PC-3 (cell line): ENCODE results near the gene MRI1. TPM values are rescaled to one million over a fixed set of nuclear protein-coding genes. Genes with fewer than 3 reads are reported as not detected.

Experiments
- ATAC-seq: fragments of 200-7000 bp; cut with Tn5 transposase; 2 replicates; pipeline ENCODE4 v1.9.1; 2020; ENCODE audit warnings: mild to moderate bottlenecking, moderate library complexity
- BruUV-seq: library from RNA; stranded (reverse); fragments of 400-500 nt; replicated peaks from 2 replicates; lab custom pipeline; 2021; lab: Mats Ljungman, UMichigan
- CTCF ChIA-PET: fragments of 300-600 bp; sonication (Branson Sonifier 250); formaldehyde crosslinking; loops from one replicate; lab custom pipeline; 2022; ENCODE audit warnings: antibody characterized with exemption; lab: Charles Lee
- POLR2A ChIA-PET: fragments of 300-600 bp; sonication (Branson Sonifier 250); formaldehyde crosslinking; loops from one replicate; lab custom pipeline; 2022; ENCODE audit warnings: antibody characterized with exemption; ENCODE audit not compliant: unreplicated experiment; lab: Charles Lee
- DNase-seq: peaks from one replicate; pipeline ENCODE4 v3.0.0-alpha.2; 2015
- H2AFZ ChIP-seq: fragments of 300-600 bp; sonication (generic); 2 replicates; pipeline ENCODE4 v1.6.0; 2016; ENCODE audit warnings: antibody characterized with exemption, low read length
- H3F3A ChIP-seq: fragments of 300-600 bp; sonication (generic); one replicate; pipeline ENCODE4 v1.6.0; 2017; ENCODE audit warnings: antibody characterized with exemption, low read length, control low read depth, mild to moderate bottlenecking; ENCODE audit not compliant: unreplicated experiment
- H3K27ac ChIP-seq: fragments of 300-600 bp; sonication (generic); 2 replicates; pipeline ENCODE4 v1.5.1; 2016; ENCODE audit warnings: mild to moderate bottlenecking, low read length
- H3K27me3 ChIP-seq: fragments of 300-600 bp; sonication (generic); 2 replicates; pipeline ENCODE4 v1.6.1; 2016; ENCODE audit warnings: low read length, mixed read lengths
- H3K36me3 ChIP-seq: fragments of 300-600 bp; sonication (generic); 2 replicates; pipeline ENCODE4 v1.6.1; 2016; ENCODE audit warnings: low read depth, mixed run types, low read length, mixed read lengths
- H3K4me1 ChIP-seq: fragments of 300-600 bp; sonication (generic); 2 replicates; pipeline ENCODE4 v1.5.1; 2016; ENCODE audit warnings: low read length; ENCODE audit not compliant: insufficient read depth
- H3K4me2 ChIP-seq: fragments of 300-600 bp; sonication (generic); 2 replicates; pipeline ENCODE4 v1.6.0; 2016; ENCODE audit warnings: low read length
- H3K4me3 ChIP-seq: fragments of 300-600 bp; sonication (generic); 2 replicates; pipeline ENCODE4 v1.5.1; 2016; ENCODE audit warnings: mild to moderate bottlenecking, low read length, mixed read lengths
- H3K79me2 ChIP-seq: fragments of 300-600 bp; sonication (generic); 2 replicates; pipeline ENCODE4 v1.6.1; 2017; ENCODE audit warnings: low read length, mixed read lengths
- H3K9ac ChIP-seq: fragments of 300-600 bp; sonication (generic); 2 replicates; pipeline ENCODE4 v1.6.0; 2016; ENCODE audit warnings: mild to moderate bottlenecking, low read length
- H3K9me2 ChIP-seq: fragments of 300-600 bp; sonication (generic); replicated peaks from 2 replicates; pipeline ENCODE4 v1.6.1; 2016; ENCODE audit warnings: mixed run types, low read length, mixed read lengths
- H3K9me3 ChIP-seq: fragments of 300-600 bp; sonication (generic); 2 replicates; pipeline ENCODE4 v1.6.1; 2016; ENCODE audit warnings: low read length, mixed read lengths
- H4K20me1 ChIP-seq: fragments of 300-600 bp; sonication (generic); 2 replicates; pipeline ENCODE4 v1.6.1; 2016; ENCODE audit warnings: low read length, mixed read lengths
- EZH2 ChIP-seq: fragments of 300-600 bp; sonication (generic); IDR thresholded peaks from one replicate; pipeline ENCODE4 v1.6.1; 2017; ENCODE audit warnings: antibody characterized with exemption, mild to moderate bottlenecking, low read length; ENCODE audit not compliant: unreplicated experiment
- EZH2phosphoT487 ChIP-seq: fragments of 300-600 bp; sonication (generic); IDR thresholded peaks from 2 replicates; pipeline ENCODE4 v1.6.1; 2018; ENCODE audit warnings: mild to moderate bottlenecking, antibody characterized with exemption, low read length, borderline replicate concordance
- intact Hi-C: fragments of 100-400 bp; cut with micrococcal nuclease; formaldehyde crosslinking; loops from 2 replicates; pipeline ENCODE4 v1.9.0; 2023
- total RNA-seq: library from RNA; depleted of rRNA; stranded (reverse); fragments of >200 nt; gene quantifications from 2 replicates; pipeline ENCODE4 v1.2.3, GENCODE V29; 2014
- TF ChIP-seq, protein P1 (sequence below): fragments of 300-600 bp; sonication (generic); conservative IDR thresholded peaks from 2 replicates; pipeline ENCODE4 v1.5.1; 2017; ENCODE audit warnings: antibody characterized with exemption, low read depth, mild to moderate bottlenecking, low read length

The MRI1 gene
- total RNA-seq, 1 experiment from 2014 or later, result 85.2 TPM

DNA sequence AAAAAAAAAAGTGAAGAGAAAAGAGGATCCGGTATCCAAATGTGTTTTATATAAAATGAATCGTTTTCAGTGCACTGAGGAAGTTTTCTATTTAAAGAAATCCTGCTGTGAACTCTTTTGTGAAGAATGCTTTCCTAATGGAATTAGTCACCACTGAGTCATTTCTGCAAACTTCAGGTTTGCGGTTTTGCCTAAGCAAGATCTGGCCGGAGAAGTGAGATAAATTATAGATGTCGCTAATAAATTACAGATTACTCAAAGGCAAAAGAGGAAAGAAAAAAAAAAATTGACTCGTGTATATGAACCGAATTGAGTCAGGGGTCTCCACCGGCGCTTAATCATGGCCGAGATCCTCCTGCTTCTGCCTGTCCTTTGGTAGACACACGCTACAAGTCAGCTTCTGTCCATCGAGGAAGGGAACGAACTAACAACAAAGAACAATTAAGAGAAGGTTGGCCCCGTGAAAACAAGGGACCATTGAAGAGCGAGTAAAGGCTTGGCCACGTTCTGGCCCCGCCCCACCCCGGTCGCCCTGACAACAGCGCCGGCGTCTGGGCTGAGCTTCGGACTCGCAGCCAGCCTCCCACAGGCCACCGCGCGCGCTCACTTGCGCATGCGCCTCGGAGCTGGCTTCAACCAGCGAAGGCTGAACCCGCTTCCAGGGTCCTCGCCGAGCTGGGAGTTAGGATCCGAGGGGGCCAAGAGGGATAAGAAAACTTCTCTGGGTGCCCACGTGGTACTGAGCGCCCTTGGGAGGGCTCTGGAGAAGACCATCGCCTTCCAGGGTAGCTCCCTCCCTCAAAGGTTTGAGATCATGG, 33.0 kb upstream of the MRI1 start:
- peak overlapping the region; percentile 74 for H3K4me3 ChIP-seq
- H3K27me3 ChIP-seq, result no peaks in the 10 kb centered on the region
- H3F3A ChIP-seq, result peaks cover 7% of the 10 kb centered on the region
- ChIA-PET POLR2A (interaction anchor here (0.9 to 1.5 kb wide), 2 partner anchors 17 to 116 kb away, joined by 6 to 7 read pairs; a partner anchor contains a TSS), CTCF (interaction anchor here (0.6 kb wide), 1 partner anchor 14 kb away, joined by 3 read pairs; no protein-coding TSS in a partner anchor)
- intact Hi-C loops, result no loop called here
- H3K4me2 ChIP-seq, result peak overlapping the region; percentile 96
- TSS peak; percentile 97 for BruUV-seq
- peak overlapping the region; percentile 85 for H3K9ac ChIP-seq
- H3K9me2 ChIP-seq, result no peaks in the 10 kb centered on the region
- H3K27ac ChIP-seq, result peak overlapping the region; percentile 96
- no peaks in the 10 kb centered on the region for H4K20me1 ChIP-seq
- no peaks in the 10 kb centered on the region for H3K36me3 ChIP-seq
- peaks cover 7% of the 10 kb centered on the region for H3K79me2 ChIP-seq
- ATAC-seq (peak; percentile 98), DNase-seq (peak; percentile 99)
- TF ChIP-seq EZH2 (no peak), EZH2phosphoT487 (no peak)
- TF ChIP-seq, protein P1, sequence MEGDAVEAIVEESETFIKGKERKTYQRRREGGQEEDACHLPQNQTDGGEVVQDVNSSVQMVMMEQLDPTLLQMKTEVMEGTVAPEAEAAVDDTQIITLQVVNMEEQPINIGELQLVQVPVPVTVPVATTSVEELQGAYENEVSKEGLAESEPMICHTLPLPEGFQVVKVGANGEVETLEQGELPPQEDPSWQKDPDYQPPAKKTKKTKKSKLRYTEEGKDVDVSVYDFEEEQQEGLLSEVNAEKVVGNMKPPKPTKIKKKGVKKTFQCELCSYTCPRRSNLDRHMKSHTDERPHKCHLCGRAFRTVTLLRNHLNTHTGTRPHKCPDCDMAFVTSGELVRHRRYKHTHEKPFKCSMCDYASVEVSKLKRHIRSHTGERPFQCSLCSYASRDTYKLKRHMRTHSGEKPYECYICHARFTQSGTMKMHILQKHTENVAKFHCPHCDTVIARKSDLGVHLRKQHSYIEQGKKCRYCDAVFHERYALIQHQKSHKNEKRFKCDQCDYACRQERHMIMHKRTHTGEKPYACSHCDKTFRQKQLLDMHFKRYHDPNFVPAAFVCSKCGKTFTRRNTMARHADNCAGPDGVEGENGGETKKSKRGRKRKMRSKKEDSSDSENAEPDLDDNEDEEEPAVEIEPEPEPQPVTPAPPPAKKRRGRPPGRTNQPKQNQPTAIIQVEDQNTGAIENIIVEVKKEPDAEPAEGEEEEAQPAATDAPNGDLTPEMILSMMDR, result no peak
- peak overlapping the region; percentile 84 for H2AFZ ChIP-seq
- H3K4me1 ChIP-seq, result peaks cover 24% of the 10 kb centered on the region
- no peaks in the 10 kb centered on the region for H3K9me3 ChIP-seq

DNA sequence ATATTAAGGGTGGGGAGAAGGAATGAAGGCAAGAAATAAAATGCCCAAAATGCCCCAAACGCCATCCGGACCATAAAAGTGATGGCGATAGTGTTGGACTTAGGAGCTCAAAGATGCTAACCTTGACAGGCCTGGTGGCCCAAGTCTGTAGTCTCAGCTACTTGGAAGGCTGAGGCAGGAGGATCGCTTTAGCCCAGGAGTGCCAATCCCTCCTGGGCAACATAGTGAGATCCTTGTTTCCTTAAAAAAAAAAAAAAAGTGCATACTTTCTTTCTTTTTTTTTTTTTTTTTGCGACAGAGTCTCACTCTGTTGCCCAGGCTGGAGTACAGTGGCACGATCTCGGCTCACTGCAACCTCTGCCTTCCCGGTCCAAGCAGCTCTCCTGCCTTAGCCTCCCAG, 32.0 kb upstream of the MRI1 start:
- H4K20me1 ChIP-seq, result no peaks in the 10 kb centered on the region
- H3K27me3 ChIP-seq, result no peaks in the 10 kb centered on the region
- DNase-seq (no peak), ATAC-seq (no peak)
- no peak for TF ChIP-seq EZH2phosphoT487
- TF ChIP-seq, protein P1, result no peak
- no peak for TF ChIP-seq EZH2
- H3K9me2 ChIP-seq, result no peaks in the 10 kb centered on the region
- ChIA-PET POLR2A (interaction anchor here (0.7 to 1.5 kb wide), 3 partner anchors 16 to 132 kb away, joined by 6 to 10 read pairs (median 7); a partner anchor contains a TSS), CTCF (no interaction called here)
- peak overlapping the region; percentile 85; the same call in 1 of the 2 replicates for H3K9ac ChIP-seq
- no peaks in the 10 kb centered on the region for H3K9me3 ChIP-seq
- H3K4me1 ChIP-seq, result peaks cover 24% of the 10 kb centered on the region
- peak overlapping the region; percentile 96 for H3K4me2 ChIP-seq
- peaks cover 7% of the 10 kb centered on the region for H3F3A ChIP-seq
- H3K27ac ChIP-seq, result no peak overlapping the region
- H3K79me2 ChIP-seq, result peaks cover 7% of the 10 kb centered on the region
- no peak overlapping the region for H2AFZ ChIP-seq
- no TSS peak for BruUV-seq
- no peaks in the 10 kb centered on the region for H3K36me3 ChIP-seq
- intact Hi-C loops, result no loop called here
- peak overlapping the region; percentile 74 for H3K4me3 ChIP-seq

DNA sequence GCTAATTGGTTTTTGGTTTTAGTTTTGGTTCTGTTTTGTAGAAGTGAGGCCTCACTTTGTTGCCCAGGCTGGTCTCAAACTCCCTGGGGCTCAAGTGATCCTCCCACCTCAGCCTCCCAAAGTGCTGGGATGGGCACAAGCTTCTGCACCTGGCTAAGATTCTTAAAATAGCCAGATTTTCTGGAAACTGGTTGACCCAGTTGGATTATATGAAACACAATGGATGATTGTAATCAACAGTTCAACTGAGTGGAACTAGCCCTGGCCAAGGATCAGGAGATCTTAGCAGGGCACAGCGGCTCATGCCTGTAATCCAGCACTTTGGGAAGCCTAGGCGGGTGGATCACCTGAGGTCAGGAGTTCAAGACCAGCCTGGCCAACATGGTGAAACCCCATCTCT, 29.6 kb upstream of the MRI1 start:
- Histone ChIP-seq H3K79me2 (peaks cover 7% of the 10 kb centered on the region), H3K4me2 (no peak overlapping the region), H3K27me3 (no peaks in the 10 kb centered on the region), H3K9me2 (no peaks in the 10 kb centered on the region), H3K4me3 (no peak overlapping the region), H2AFZ (no peak overlapping the region), H3K9ac (no peak overlapping the region), H4K20me1 (no peaks in the 10 kb centered on the region), H3K27ac (no peak overlapping the region), H3F3A (peaks cover 7% of the 10 kb centered on the region), H3K36me3 (no peaks in the 10 kb centered on the region), H3K9me3 (no peaks in the 10 kb centered on the region), H3K4me1 (peaks cover 20% of the 10 kb centered on the region)
- peak; percentile 50 for DNase-seq
- ATAC-seq, result no peak
- TF ChIP-seq EZH2phosphoT487, result no peak
- no peak for TF ChIP-seq EZH2
- TF ChIP-seq, protein P1, result no peak
- POLR2A ChIA-PET, result no interaction called here
- CTCF ChIA-PET, result no interaction called here
- no TSS peak for BruUV-seq
- intact Hi-C loops, result no loop called here
